Mononuclear cell (primary cell): Measurements from ENCODE around the gene PPIL1. TPM values are rescaled to one million over a fixed set of nuclear protein-coding genes. Genes with fewer than 3 reads are reported as not detected.

ENCODE experiments used
- H3K27me3 ChIP-seq: 2 replicates; pipeline ENCODE4 v1.6.0; 2011; ENCODE audit warnings: low read length, control low read depth; ENCODE audit not compliant: insufficient read depth
- H3K4me1 ChIP-seq: 2 replicates; pipeline ENCODE4 v1.5.1; 2011; ENCODE audit warnings: mild to moderate bottlenecking, low read length, control low read depth; ENCODE audit not compliant: insufficient read depth
- H3K4me3 ChIP-seq: 2 replicates; pipeline ENCODE4 v1.5.1; 2011; ENCODE audit warnings: mild to moderate bottlenecking, low read length, moderate library complexity
- H3K9me3 ChIP-seq: 2 replicates; pipeline ENCODE4 v1.5.1; 2011; ENCODE audit warnings: low read depth, mild to moderate bottlenecking, control low read depth, low read length
- total RNA-seq: library from RNA; depleted of rRNA; stranded (reverse); fragments of >200 nt; gene quantifications from one replicate; pipeline ENCODE4 v1.2.3, GENCODE V29; 2012

The PPIL1 gene
- 5.0 TPM for total RNA-seq

DNA sequence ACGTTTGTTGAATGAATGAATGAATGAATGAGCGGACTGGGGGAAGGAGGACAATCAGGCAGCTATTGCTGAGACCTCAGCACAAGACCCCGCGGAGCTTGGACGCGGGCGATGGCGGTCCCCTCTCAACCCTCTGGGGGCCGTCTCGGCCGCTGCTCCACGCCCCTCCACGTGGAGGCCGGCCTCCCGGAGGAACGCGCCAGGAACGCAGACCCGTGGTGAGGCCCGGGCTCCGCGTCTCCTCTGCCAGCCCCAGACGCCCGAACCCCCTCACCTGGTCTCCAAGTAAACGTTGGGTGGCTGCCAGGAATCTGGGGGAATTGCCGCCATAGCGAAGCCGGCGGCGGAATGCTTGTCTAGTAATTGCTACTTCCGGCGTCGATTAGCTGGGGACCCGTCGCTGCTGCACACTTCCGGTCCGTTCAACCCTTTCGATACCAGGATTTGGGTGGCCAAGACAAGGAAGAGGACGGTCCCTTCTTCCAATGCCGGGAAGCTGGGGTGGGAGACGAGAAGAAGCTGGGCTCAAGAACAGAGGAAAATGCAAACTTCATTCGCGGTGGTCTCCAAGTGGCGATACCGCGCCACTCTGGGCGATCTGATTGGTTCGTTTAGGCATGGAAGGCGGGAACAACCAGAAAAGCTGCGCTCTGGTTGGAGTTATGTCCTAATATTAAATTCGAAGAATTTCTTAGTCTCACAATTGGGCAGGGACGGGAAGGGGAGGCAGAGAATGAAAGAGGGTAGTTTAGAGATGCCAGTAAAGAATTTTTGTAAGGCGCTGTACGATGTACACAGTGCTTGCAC lies at the start of gene PPIL1:
TSS of gene PPIL1 (minus strand) at position 361 of the 807 bp plus-strand sequence. CDS start at position 330, 31 bp downstream.
- H3K27me3 ChIP-seq: no peaks in the 10 kb centered on the region
- H3K4me3 ChIP-seq: peak within 1 kb of the TSS; percentile 87
- H3K4me1 ChIP-seq: peaks cover 20% of the 10 kb centered on the region
- H3K9me3 ChIP-seq: no peaks in the 10 kb centered on the region

DNA sequence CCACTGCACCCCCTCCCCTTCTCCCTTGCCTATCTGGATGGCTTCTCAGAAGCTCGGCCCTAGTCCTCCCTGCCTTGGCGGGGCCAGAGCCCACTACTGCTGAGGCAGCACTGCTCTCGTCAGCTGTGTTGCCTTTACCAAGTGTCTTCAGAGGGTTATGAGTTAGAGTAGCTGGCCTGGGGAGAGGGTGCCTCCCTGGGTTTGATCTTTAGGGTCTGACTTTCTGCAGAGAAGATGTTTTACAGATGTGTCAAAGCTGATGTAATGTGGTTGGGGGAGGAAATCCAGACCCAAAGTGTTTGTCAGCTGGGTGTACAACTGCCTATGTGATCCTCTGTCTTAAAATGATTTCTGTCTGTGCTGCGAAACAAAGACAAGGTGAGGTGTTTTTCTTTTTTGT lies 49.5 kb upstream of the PPIL1 start:
- H3K4me1 ChIP-seq: no peaks in the 10 kb centered on the region
- no peaks in the 10 kb centered on the region for H3K27me3 ChIP-seq
- H3K9me3 ChIP-seq: no peaks in the 10 kb centered on the region
- H3K4me3 ChIP-seq: no peak overlapping the region

DNA sequence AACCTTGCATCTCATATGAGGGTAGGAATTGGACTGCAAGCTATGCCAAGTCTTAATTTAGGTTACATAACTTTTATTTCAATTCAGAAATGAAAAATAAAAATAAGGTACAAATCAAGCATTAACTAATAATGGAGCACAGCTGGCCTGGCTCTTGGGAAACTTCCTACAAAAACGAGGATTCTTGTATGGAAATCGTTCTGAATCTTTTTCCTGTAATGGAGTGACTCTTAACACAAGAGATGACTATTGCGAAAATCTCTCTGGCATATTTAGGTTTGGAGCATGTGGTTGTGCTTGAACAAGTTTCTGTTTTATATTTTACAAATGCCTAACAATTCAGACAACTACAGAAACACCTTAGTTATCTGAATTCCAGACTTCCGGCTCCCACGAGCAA lies 45.9 kb upstream of the PPIL1 start:
- Histone ChIP-seq H3K27me3 (no peaks in the 10 kb centered on the region), H3K4me1 (no peaks in the 10 kb centered on the region), H3K9me3 (no peaks in the 10 kb centered on the region), H3K4me3 (no peak overlapping the region)

DNA sequence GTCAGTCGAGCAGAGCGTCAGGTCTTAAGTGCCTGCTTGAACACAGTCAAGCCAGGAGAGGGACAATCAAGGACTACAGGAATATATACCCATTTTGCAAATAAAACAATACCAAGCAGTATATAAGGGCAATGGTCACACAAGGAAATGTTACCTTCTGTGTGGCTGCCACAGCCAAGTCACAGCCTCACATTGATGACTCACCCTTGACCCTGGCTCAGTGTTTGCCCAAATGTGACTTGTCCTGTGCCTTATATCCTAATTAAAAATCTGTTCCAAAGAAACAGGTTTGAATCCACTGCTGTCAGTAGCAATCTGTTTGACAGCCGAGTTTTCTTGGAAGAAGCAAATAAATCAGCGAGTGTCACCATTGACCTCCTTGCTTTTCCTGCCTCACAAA lies 45.4 kb upstream of the PPIL1 start:
- H3K27me3 ChIP-seq: no peaks in the 10 kb centered on the region
- no peak overlapping the region for H3K4me3 ChIP-seq
- H3K4me1 ChIP-seq: no peaks in the 10 kb centered on the region
- no peaks in the 10 kb centered on the region for H3K9me3 ChIP-seq

DNA sequence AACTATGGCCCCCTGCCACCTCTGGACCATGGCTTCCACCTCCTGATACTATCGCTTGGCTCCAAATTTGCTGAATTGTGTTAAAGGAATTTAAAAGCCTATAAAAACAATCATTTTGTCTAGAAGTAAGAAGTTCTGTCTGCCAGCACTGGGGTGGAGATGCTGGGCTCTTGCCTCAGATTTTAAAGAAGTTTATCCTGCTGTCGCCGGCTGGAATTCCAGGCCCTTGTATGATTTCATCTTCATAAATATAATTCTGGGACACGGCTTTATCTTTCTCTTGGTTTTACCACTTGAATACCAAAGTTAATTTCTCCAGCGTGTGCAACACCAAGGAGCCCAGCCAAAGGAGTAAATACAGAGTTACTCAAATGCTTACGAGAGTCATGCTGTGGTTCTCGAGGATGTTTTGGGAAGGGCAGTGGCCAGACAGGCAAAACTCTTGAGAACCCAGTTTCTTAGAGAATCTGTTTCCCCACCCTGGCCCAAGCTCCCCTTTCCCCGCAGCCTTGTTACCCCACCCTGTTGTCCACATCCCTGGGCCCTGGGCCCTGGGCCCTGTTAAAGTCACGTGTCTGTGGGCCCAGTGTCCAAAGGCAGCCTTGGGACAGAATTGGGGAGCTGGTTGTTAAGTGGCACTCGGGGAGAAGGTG lies 43.1 kb upstream of the PPIL1 start:
- Histone ChIP-seq H3K4me1 (peaks cover under 1% of the 10 kb centered on the region), H3K27me3 (no peaks in the 10 kb centered on the region)

DNA sequence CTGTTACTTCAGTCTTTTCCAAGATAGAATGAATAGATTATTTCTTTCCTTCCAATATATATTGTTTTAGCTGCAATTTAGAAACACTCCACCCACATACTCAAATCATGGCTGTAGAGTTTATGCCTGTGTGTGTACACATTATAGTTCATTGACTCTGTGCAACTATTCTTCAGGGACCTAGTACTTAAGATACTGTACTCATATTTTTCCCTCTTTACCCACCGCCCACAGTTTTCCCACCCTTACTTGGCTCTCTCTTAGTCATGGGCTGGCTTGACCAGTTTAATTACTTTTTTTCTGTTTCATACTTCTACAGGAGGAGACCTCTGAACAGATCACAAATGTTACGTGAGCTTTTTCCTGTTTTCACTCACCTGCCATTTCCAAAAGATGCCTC lies 41.5 kb upstream of the PPIL1 start:
- peaks cover 15% of the 10 kb centered on the region for H3K4me1 ChIP-seq
- H3K27me3 ChIP-seq: no peaks in the 10 kb centered on the region
- no peak overlapping the region for H3K4me3 ChIP-seq
- no peaks in the 10 kb centered on the region for H3K9me3 ChIP-seq

More for the DNA sequence above, 43.1 kb upstream of the PPIL1 start:
- Histone ChIP-seq H3K9me3 (no peaks in the 10 kb centered on the region), H3K4me3 (no peak overlapping the region)

DNA sequence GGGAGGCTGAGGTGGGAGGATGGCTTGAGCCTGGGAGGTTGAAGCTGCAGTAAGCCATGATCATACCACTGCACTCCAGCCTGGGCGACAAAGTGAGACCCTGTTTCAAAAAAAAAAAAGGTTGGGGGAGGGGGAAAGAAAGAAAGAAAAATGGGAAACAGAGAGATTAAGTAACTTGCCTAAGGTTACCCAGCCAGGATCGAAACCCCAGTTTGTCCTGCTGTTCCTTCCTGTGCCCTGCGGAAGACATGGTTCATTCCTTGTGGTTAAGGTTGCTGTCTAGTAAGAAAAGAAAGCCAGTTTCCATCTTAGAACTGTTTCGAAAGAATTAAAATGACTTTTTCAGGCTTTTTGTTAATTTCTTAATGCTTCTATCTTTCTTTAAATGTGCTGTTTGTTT lies 41.0 kb upstream of the PPIL1 start:
- Histone ChIP-seq H3K27me3 (no peaks in the 10 kb centered on the region), H3K4me1 (peaks cover 15% of the 10 kb centered on the region), H3K4me3 (no peak overlapping the region), H3K9me3 (no peaks in the 10 kb centered on the region)

DNA sequence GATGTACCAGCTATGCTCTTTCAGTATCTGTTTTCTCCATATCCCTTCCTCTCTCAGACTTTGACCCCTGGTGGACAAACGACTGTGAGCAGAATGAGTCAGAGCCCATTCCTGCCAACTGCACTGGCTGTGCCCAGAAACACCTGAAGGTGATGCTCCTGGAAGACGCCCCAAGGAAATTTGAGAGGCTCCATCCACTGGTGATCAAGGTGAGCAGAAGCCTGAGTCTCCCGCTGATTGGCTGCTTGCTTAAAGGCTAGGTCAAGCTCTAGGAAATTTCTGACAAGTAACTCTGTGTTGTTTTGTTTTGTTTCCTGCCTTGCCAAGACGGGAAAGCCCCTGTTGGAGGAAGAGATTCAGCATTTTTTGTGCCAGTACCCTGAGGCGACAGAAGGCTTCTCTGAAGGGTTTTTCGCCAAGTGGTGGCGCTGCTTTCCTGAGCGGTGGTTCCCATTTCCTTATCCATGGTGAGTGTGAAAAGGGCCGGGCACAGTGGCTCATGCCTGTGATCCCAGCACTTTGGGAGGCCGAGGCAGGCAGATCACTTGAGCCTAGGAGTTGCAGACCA lies 39.7 kb upstream of the PPIL1 start:
- no peak overlapping the region for H3K4me3 ChIP-seq
- H3K27me3 ChIP-seq: no peaks in the 10 kb centered on the region
- H3K9me3 ChIP-seq: no peaks in the 10 kb centered on the region
- H3K4me1 ChIP-seq: peaks cover 15% of the 10 kb centered on the region

DNA sequence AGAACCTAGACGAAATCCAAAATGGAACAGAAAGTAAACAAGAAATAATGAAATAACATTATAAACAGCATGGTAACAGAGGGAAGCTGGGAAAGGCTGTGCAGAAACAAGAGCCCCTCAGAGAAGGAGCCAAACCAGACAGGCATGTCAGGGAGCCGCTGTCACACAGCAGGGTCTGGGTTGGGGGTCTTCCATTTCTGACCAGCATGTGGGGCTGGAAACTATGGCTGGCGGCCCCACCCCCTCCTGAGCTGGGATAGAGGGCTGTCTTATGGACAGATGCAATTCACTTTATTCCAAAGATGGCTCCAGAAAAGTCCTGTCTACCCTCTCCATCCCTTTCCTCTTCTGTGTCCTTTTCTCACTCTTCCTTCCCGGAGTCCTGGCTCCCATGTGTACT lies 38.5 kb upstream of the PPIL1 start:
- no peaks in the 10 kb centered on the region for H3K9me3 ChIP-seq
- no peak overlapping the region for H3K4me3 ChIP-seq
- peaks cover 15% of the 10 kb centered on the region for H3K4me1 ChIP-seq
- H3K27me3 ChIP-seq: no peaks in the 10 kb centered on the region

DNA sequence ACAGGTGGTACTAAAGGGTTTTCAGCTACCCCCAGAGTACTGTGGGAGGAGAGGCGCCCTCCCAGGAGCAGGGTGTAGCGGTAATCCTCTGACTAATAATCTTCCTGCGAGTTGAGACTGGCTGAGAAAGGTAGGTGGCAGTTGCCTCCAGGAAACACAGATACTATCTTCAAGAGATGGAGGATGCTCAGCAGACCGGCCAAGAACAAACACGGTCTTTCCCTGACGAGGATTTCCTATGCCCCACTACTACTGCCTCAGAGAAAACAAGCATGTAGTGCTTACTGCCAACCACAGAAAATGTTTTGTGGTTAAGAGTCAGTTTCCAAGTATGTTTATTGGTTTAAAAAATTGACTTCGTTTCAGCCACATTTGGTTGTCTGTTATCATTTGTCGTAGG lies 38.0 kb upstream of the PPIL1 start:
- Histone ChIP-seq H3K4me3 (no peak overlapping the region), H3K27me3 (no peaks in the 10 kb centered on the region), H3K4me1 (peaks cover 15% of the 10 kb centered on the region), H3K9me3 (no peaks in the 10 kb centered on the region)

DNA sequence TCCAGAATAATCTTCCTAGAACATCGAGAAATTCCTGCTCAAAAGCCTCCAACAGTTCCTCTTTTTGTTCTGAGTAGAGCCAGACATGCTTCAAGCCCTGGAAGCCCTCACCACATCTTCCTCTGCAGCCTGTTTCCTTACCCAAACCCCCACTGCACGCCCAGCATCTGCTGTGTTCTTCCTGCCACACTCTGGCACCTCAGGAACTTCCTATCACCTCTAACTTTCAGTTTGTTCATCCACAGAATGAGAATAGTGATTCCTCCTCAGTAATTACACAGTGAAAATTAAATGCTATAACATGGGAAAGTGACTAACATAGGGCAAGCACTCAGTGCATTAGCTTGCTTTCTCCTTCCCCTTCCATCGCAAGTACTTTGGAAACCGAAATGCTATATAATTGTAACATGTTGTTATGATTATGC lies 37.4 kb upstream of the PPIL1 start:
- H3K27me3 ChIP-seq: no peaks in the 10 kb centered on the region
- H3K9me3 ChIP-seq: no peaks in the 10 kb centered on the region
- peaks cover 15% of the 10 kb centered on the region for H3K4me1 ChIP-seq
- no peak overlapping the region for H3K4me3 ChIP-seq

DNA sequence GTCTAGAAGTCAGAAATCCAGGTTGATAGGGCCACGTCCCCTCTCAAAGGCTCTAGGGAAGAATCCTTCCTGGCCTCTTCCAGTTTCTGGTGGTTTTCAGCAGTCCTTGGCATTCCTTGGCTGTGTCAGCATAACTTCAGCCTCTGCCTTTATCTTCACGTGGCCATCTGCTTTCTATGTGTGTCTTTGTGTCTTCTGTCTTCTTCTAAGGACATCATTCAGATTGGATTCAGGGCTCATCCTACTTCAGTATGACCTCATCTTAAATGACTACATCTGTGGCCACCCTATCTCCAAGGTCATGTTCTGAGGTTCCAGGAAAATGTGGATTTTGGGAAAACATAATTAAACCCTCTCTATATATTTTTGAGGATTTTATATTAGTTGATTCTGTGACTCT lies 34.1 kb upstream of the PPIL1 start:
- Histone ChIP-seq H3K27me3 (no peaks in the 10 kb centered on the region), H3K9me3 (no peaks in the 10 kb centered on the region)

DNA sequence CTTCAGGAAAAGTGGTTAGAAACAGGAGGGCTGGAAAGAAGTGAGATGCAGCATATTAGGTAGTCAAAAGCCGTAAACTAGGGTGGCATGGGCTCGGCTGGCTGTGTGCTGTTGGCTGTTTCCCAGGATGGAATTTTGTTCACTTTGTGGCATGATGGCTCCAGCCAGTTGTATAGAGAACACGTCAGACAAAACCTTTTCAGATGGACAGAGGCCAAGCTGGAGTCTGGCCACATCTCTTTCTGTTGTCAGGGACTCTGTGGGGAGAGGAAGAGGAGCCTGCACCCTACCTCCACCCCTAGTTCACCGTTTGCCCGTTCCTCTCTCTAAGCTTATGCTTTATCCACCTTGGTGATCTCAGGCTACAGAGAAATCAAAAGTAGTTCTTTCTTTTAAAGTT lies 33.2 kb upstream of the PPIL1 start:
- H3K4me3 ChIP-seq: no peak overlapping the region
- no peaks in the 10 kb centered on the region for H3K27me3 ChIP-seq
- H3K9me3 ChIP-seq: no peaks in the 10 kb centered on the region
- peaks cover 15% of the 10 kb centered on the region for H3K4me1 ChIP-seq

More for the DNA sequence above, 34.1 kb upstream of the PPIL1 start:
- peaks cover 15% of the 10 kb centered on the region for H3K4me1 ChIP-seq
- no peak overlapping the region for H3K4me3 ChIP-seq

DNA sequence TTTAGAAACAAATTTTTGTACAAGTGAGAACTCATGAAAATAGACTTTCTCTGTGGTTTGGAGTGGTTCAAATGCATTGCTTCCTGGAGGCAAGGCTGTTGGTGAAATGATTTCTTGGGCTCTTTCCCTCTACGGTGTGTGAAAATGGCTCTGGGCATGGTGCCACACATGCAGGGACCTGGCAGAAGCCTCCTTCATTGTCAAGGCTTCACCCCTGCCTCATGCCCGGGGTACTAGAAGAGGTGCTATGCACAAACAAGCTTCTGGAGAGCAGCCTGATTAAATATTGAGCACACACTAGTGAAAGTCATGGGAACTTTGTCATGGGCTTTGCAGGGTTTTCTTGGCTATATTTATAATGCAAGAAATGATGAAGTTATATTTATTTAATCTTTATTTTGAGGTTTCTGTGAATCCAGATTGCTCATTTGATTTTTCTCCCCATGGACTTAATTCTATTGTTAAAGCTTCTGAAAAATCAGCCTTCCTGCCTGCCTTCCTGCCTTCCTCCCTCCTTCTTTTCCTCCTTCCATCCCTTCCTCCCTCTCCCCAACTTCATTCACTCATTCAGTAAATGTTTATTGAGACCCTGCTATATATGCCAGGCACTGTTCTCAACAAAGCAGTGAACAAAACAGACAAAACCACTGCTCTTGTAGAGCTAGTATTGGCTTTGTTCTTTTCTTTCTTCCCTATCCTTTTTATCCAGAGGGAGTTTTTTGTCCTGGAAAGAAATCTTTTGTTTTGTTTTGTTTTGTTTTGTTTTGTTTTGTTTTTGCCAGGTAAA lies 32.1 kb upstream of the PPIL1 start:
- H3K4me3 ChIP-seq: no peak overlapping the region
- H3K9me3 ChIP-seq: no peaks in the 10 kb centered on the region
- no peaks in the 10 kb centered on the region for H3K27me3 ChIP-seq
- H3K4me1 ChIP-seq: peaks cover 4% of the 10 kb centered on the region

DNA sequence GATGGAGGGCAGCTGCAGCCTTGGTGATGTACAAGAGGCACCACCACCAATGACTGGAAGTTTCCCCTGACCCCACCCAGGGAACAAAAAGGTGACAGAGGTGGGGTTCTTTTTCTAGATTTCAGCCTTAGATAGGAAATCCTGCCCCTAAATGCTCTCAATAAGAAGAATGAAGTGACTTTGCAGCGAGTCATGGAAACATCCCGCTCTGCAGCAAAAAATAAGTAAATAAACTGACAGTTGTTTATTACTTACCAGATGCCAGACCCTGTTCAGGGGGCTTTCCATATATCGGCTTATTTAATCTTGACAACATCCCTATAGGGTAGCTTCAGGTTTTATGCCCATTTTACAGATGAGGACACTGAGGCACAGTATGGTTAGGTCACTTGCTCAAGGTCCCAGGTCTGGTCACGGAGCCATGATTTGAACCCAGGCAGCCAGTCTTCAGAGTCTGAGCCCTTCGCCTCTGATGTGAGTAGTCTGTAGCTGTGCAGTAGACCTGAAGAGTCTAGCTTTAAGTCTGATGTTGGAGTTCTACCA lies 30.3 kb upstream of the PPIL1 start:
- Histone ChIP-seq H3K4me3 (no peak overlapping the region), H3K27me3 (no peaks in the 10 kb centered on the region), H3K9me3 (no peaks in the 10 kb centered on the region), H3K4me1 (no peaks in the 10 kb centered on the region)
